H9 (cell line): Measurements from ENCODE around the gene ADAT3. TPM values are rescaled to one million over a fixed set of nuclear protein-coding genes. Genes with fewer than 3 reads are reported as not detected.
A peak's percentile ranks its signal among the peaks of the same experiment; 100 is the strongest.

Experiments used
- DNase-seq: peaks from one replicate; pipeline ENCODE4 v3.0.0-alpha.2; 2017
- H2AFZ ChIP-seq: one replicate; pipeline ENCODE4 v1.6.1; 2013; ENCODE audit warnings: mild to moderate bottlenecking, low read length, control low read depth, moderate library complexity
- H2AK5ac ChIP-seq: 2 replicates; pipeline ENCODE4 v1.6.1; 2013; ENCODE audit warnings: low read length, control low read depth, mixed read lengths; ENCODE audit not compliant: insufficient read length
- H2BK120ac ChIP-seq: one replicate; pipeline ENCODE4 v1.6.1; 2013; ENCODE audit warnings: low read depth, mild to moderate bottlenecking, low read length, control low read depth, inconsistent platforms; ENCODE audit not compliant: poor library complexity, severe bottlenecking
- H2BK12ac ChIP-seq: 2 replicates; pipeline ENCODE4 v1.6.1; 2013; ENCODE audit warnings: low read length, control low read depth, mixed read lengths, low read depth; ENCODE audit not compliant: insufficient read length
- H2BK15ac ChIP-seq: 2 replicates; pipeline ENCODE4 v1.6.1; 2013; ENCODE audit warnings: low read depth, low read length, control low read depth
- H2BK20ac ChIP-seq: one replicate; pipeline ENCODE4 v1.6.1; 2013; ENCODE audit warnings: low read depth, mild to moderate bottlenecking, low read length, control low read depth, inconsistent platforms; ENCODE audit not compliant: poor library complexity, severe bottlenecking
- H2BK5ac ChIP-seq: 2 replicates; pipeline ENCODE4 v1.6.1; 2013; ENCODE audit warnings: low read length, control low read depth, mixed read lengths; ENCODE audit not compliant: insufficient read length
- H3K14ac ChIP-seq: 2 replicates; pipeline ENCODE4 v1.6.1; 2013; ENCODE audit warnings: low read length, control low read depth; ENCODE audit not compliant: insufficient read depth
- H3K18ac ChIP-seq: 2 replicates; pipeline ENCODE4 v1.6.1; 2013; ENCODE audit warnings: low read depth, mild to moderate bottlenecking, mixed read lengths, low read length, control low read depth; ENCODE audit not compliant: insufficient read length
- H3K23ac ChIP-seq: 2 replicates; pipeline ENCODE4 v1.6.1; 2013; ENCODE audit warnings: low read length, control low read depth, mixed read lengths, low read depth; ENCODE audit not compliant: insufficient read length
- H3K23me2 ChIP-seq: 2 replicates; pipeline ENCODE4 v1.6.1; 2013; ENCODE audit warnings: low read depth, mild to moderate bottlenecking, mixed read lengths, low read length, control low read depth; ENCODE audit not compliant: insufficient read length, poor library complexity, severe bottlenecking
- H3K27ac ChIP-seq: 2 replicates; pipeline ENCODE4 v1.5.1; 2013; ENCODE audit warnings: low read length, control low read depth, mixed read lengths, low read depth; ENCODE audit not compliant: insufficient read length
- H3K27me3 ChIP-seq: 2 replicates; pipeline ENCODE4 v1.6.1; 2013; ENCODE audit warnings: low read length, control low read depth, inconsistent platforms; ENCODE audit not compliant: insufficient read depth
- H3K4ac ChIP-seq: 2 replicates; pipeline ENCODE4 v1.6.1; 2013; ENCODE audit warnings: low read depth, mild to moderate bottlenecking, control low read depth, inconsistent platforms, low read length, moderate library complexity
- H3K4me1 ChIP-seq: 2 replicates; pipeline ENCODE4 v1.6.1; 2013; ENCODE audit warnings: low read length, control low read depth, inconsistent platforms; ENCODE audit not compliant: insufficient read depth
- H3K4me2 ChIP-seq: 2 replicates; pipeline ENCODE4 v1.6.1; 2013; ENCODE audit warnings: low read length, control low read depth, mixed read lengths; ENCODE audit not compliant: insufficient read length, insufficient read depth
- H3K56ac ChIP-seq: 2 replicates; pipeline ENCODE4 v1.6.1; 2013; ENCODE audit warnings: low read depth, mild to moderate bottlenecking, mixed read lengths, low read length, control low read depth; ENCODE audit not compliant: insufficient read length
- H3K79me1 ChIP-seq: 2 replicates; pipeline ENCODE4 v1.6.1; 2013; ENCODE audit warnings: low read depth, mild to moderate bottlenecking, moderate library complexity, low read length, control low read depth, inconsistent platforms; ENCODE audit not compliant: insufficient read depth, poor library complexity, severe bottlenecking
- H3K79me2 ChIP-seq: 2 replicates; pipeline ENCODE4 v1.6.1; 2013; ENCODE audit warnings: low read length, control low read depth, inconsistent platforms; ENCODE audit not compliant: insufficient read depth
- H3K9ac ChIP-seq: 2 replicates; pipeline ENCODE4 v1.6.1; 2013; ENCODE audit warnings: low read length, control low read depth, mixed read lengths; ENCODE audit not compliant: insufficient read length; ENCODE audit errors: extremely low read depth
- H3K9me3 ChIP-seq: one replicate; pipeline ENCODE4 v1.6.1; 2013; ENCODE audit warnings: low read depth, low read length, inconsistent platforms; ENCODE audit not compliant: control insufficient read depth
- H3T11ph ChIP-seq: one replicate; pipeline ENCODE4 v1.6.1; 2013; ENCODE audit warnings: mild to moderate bottlenecking, low read length, control low read depth, inconsistent platforms
- H4K20me1 ChIP-seq: one replicate; pipeline ENCODE4 v1.6.1; 2013; ENCODE audit not compliant: control insufficient read depth, insufficient read length, insufficient read depth
- H4K5ac ChIP-seq: 2 replicates; pipeline ENCODE4 v1.6.1; 2013; ENCODE audit warnings: low read depth, mild to moderate bottlenecking, mixed read lengths, low read length, control low read depth; ENCODE audit not compliant: insufficient read length
- H4K8ac ChIP-seq: replicated peaks from 2 replicates; pipeline ENCODE4 v1.6.1; 2013; ENCODE audit warnings: low read length, control low read depth, mixed read lengths, low read depth; ENCODE audit not compliant: insufficient read length
- H4K91ac ChIP-seq: 2 replicates; pipeline ENCODE4 v1.6.1; 2013; ENCODE audit warnings: low read depth, mild to moderate bottlenecking, moderate library complexity, mixed read lengths, low read length, control low read depth; ENCODE audit not compliant: insufficient read length
- H3K27ac Mint-ChIP-seq, 3 experiments: 2 replicates in 2 of 3; 3 replicates in 1 of 3; pipeline ENCODE4 v1.8.0; 2020 to 2021; ENCODE audit warnings: mixed read lengths in 3 of 3, mild to moderate bottlenecking in 1 of 3, moderate library complexity in 1 of 3
- H3K27me3 Mint-ChIP-seq: 2 replicates; pipeline ENCODE4 v1.8.0; 2021; ENCODE audit warnings: low read depth, mild to moderate bottlenecking, moderate library complexity, mixed read lengths
- H3K36me3 Mint-ChIP-seq, 3 experiments: 2 replicates in 2 of 3; 3 replicates in 1 of 3; pipeline ENCODE4 v1.8.0; 2020 to 2021; ENCODE audit warnings: low read depth in 3 of 3, mixed read lengths in 3 of 3; ENCODE audit not compliant: insufficient read depth in 1 of 3
- H3K4me1 Mint-ChIP-seq, 2 experiments: 2 replicates each; pipeline ENCODE4 v1.8.0; 2020; ENCODE audit warnings: mixed read lengths in 2 of 2
- H3K4me3 Mint-ChIP-seq, 2 experiments: 2 replicates in 1 of 2; 3 replicates in 1 of 2; pipeline ENCODE4 v1.8.0; 2020 to 2021; ENCODE audit warnings: mild to moderate bottlenecking in 2 of 2, mixed read lengths in 2 of 2, moderate library complexity in 1 of 2
- H3K9me3 Mint-ChIP-seq, 2 experiments: 2 replicates in 1 of 2; 3 replicates in 1 of 2; pipeline ENCODE4 v1.8.0; 2020; ENCODE audit warnings: mild to moderate bottlenecking in 2 of 2, mixed read lengths in 2 of 2, moderate library complexity in 1 of 2
- CTCF ChIP-seq: fragments of 200-600 bp; sonication (generic); conservative IDR thresholded peaks from 3 replicates; pipeline ENCODE4 v1.8.0; 2021; ENCODE audit warnings: antibody characterized with exemption, mild to moderate bottlenecking
- WGBS: extraction: QIAGEN DNeasy Blood & Tissue Kit; methylation state at CpG from one replicate; pipeline ENCODE4 v1.1.7; 2013; ENCODE audit warnings: missing lambda C conversion rate, low lambda C conversion rate, mixed read lengths; ENCODE audit not compliant: insufficient read length; ENCODE audit errors: extremely low coverage; 5-methylcytosine and 5-hydroxymethylcytosine counted together
- total RNA-seq: library from RNA; stranded (reverse); gene quantifications from 2 replicates; pipeline ENCODE4 v1.2.1, GENCODE V29; 2021

The ADAT3 gene
- total RNA-seq, 1 experiment from 2014 or later = 12.2 TPM

- Histone ChIP-seq H3K79me2 (peaks cover 9% of the 10 kb centered on the region; the same call in 1 of the 2 replicates), H3K18ac (no peak overlapping the region), H3K4me1 (no peaks in the 10 kb centered on the region; the same call in 1 of the 2 replicates), H3K9ac (no peak overlapping the region), H2AK5ac (no peak overlapping the region), H2BK20ac (no peak overlapping the region), H3K27me3 (no peaks in the 10 kb centered on the region), H2BK5ac (no peak overlapping the region), H4K8ac (no peak overlapping the region), H3K9me3 (no peaks in the 10 kb centered on the region), H2AFZ (no peak overlapping the region), H4K91ac (no peak overlapping the region), H4K5ac (no peak overlapping the region), H3K27ac (no peak overlapping the region), H4K20me1 (no peaks in the 10 kb centered on the region), H2BK12ac (no peak overlapping the region), H3K56ac (no peak overlapping the region), H3K23ac (no peak overlapping the region), H3K23me2 (peaks cover 19% of the 10 kb centered on the region), H3T11ph (no peak overlapping the region), H3K4ac (no peak overlapping the region), H3K4me2 (no peak overlapping the region), H3K79me1 (peaks cover 10% of the 10 kb centered on the region), H2BK15ac (no peak overlapping the region), H3K14ac (no peak overlapping the region), H2BK120ac (no peak overlapping the region)
- Mint-ChIP-seq H3K27me3 (no peaks in the 10 kb centered on the region), H3K36me3 (peaks cover 0 to 12% (median 2%) of the 10 kb centered on the region in 3 experiments; a peak in 3 of 7 replicates), H3K27ac (no peak overlapping the region), H3K9me3 (no peaks in the 10 kb centered on the region), H3K4me1 (peaks cover 14 to 15% of the 10 kb centered on the region in 2 experiments), H3K4me3 (no peak overlapping the region)
- no peak for TF ChIP-seq CTCF
- peak; percentile 19 for DNase-seq
- WGBS = no CpG with 5 or more reads among the region's 13 CpGs
Measured at GRCh38 chr19:1871630-1872029, 33.6 kb upstream of the ADAT3 start.
